ENCODE data around the gene RBPJ.

GRCh38 chr4:26319949-26320537, 771 bp upstream of the RBPJ start:
- TF ChIP-seq CTCF (conservative IDR thresholded peaks at IDR 0.05; ENCODE audit: low read length) (no peak), EZH2phosphoT487 (IDR thresholded peaks at IDR 0.05; ENCODE audit: borderline replicate concordance) (no peak)

Measured in Loucy (cell line).